HepG2 (cell line): Measurements from ENCODE around the gene COA3. TPM values are rescaled to one million over a fixed set of nuclear protein-coding genes. Genes with fewer than 3 reads are reported as not detected.

ENCODE experiments used
- DBP ChIP-seq: sonication (generic); formaldehyde crosslinking; IDR thresholded peaks from 2 replicates; pipeline ENCODE4 v1.4.0; 2020; ENCODE audit warnings: missing genetic modification reagents; ENCODE audit errors: not compliant biosample characterization
- EP300 ChIP-seq, 3 experiments: sonication (generic) in 1 of 3; formaldehyde crosslinking in 1 of 3; IDR thresholded peaks; 2 replicates each; pipeline versions ENCODE4 v1.5.1 to v1.6.1; 2011 to 2020; ENCODE audit warnings: low read depth in 2 of 3, low read length in 2 of 3, borderline replicate concordance in 1 of 3, improper control_type of control experiment in 1 of 3, mild to moderate bottlenecking in 1 of 3, missing genetic modification reagents in 1 of 3, moderate library complexity in 1 of 3
- FIP1L1 ChIP-seq: fragments of 200-400 bp; formaldehyde crosslinking; IDR thresholded peaks from 2 replicates; pipeline ENCODE4 v1.6.1; 2018; ENCODE audit warnings: low read depth, mild to moderate bottlenecking, low read length, moderate library complexity, borderline replicate concordance; ENCODE audit not compliant: insufficient read depth
- KIAA2018 ChIP-seq: sonication (generic); formaldehyde crosslinking; IDR thresholded peaks from 2 replicates; pipeline ENCODE4 v1.5.0; 2020; ENCODE audit warnings: mild to moderate bottlenecking, missing genetic modification reagents, borderline replicate concordance
- MTF1 ChIP-seq: sonication (generic); formaldehyde crosslinking; IDR thresholded peaks from 2 replicates; pipeline ENCODE4 v1.5.0; 2020; ENCODE audit warnings: missing genetic modification reagents
- RCOR2 ChIP-seq: IDR thresholded peaks from 2 replicates; pipeline ENCODE4 v1.6.1; 2016; ENCODE audit warnings: missing biosample characterization, missing genetic modification reagents
- SALL2 ChIP-seq: sonication (generic); formaldehyde crosslinking; IDR thresholded peaks from 2 replicates; pipeline ENCODE4 v1.8.1; 2023; ENCODE audit warnings: mild to moderate bottlenecking, missing genetic modification reagents, inconsistent platforms
- ZNF180 ChIP-seq: sonication (generic); formaldehyde crosslinking; IDR thresholded peaks from 2 replicates; pipeline ENCODE4 v1.4.0; 2020; ENCODE audit warnings: low read depth, missing genetic modification reagents, borderline replicate concordance
- ZNF326 ChIP-seq: sonication (generic); formaldehyde crosslinking; IDR thresholded peaks from 2 replicates; pipeline ENCODE4 v1.4.0; 2020; ENCODE audit warnings: missing genetic modification reagents, borderline replicate concordance
- ZNF616 ChIP-seq: sonication (generic); formaldehyde crosslinking; IDR thresholded peaks from 2 replicates; pipeline ENCODE4 v1.5.0; 2020; ENCODE audit warnings: low read depth, mild to moderate bottlenecking, missing genetic modification reagents
- polyA plus RNA-seq, 8 experiments: library from polyadenylated mRNA; depleted of rRNA in 3 of 8; stranded (reverse) in 7 of 8; unstranded in 1 of 8; fragments of >200 nt; fragmentation: Illumina TruSeq in 4 of 8; extraction: Trizol in 4 of 8; gene quantifications; 2 replicates each; pipeline versions ENCODE4 v1.2.1 to v1.2.3, GENCODE V29; 2011 to 2016; ENCODE audit warnings: low read depth in 4 of 8, missing spikeins in 1 of 8, mixed read lengths in 1 of 8; ENCODE audit not compliant: insufficient read depth in 1 of 8
- total RNA-seq, 5 experiments: library from RNA; depleted of rRNA; stranded (reverse); fragments of >200 nt; fragmentation: Illumina TruSeq; extraction: Trizol; gene quantifications; 2 replicates each; pipeline ENCODE4 v1.2.3, GENCODE V29; 2016; ENCODE audit warnings: low read depth in 1 of 5
- TF ChIP-seq, protein P1 (sequence below): sonication (generic); formaldehyde crosslinking; IDR thresholded peaks from 2 replicates; pipeline ENCODE4 v1.8.1; 2022; ENCODE audit warnings: mild to moderate bottlenecking, missing genetic modification reagents
- TF ChIP-seq, protein P2 (sequence below): sonication (generic); formaldehyde crosslinking; IDR thresholded peaks from 2 replicates; pipeline ENCODE4 v1.4.0; 2020; ENCODE audit warnings: missing genetic modification reagents, mild to moderate bottlenecking, borderline replicate concordance
- TF ChIP-seq, protein P3 (sequence below): sonication (generic); formaldehyde crosslinking; IDR thresholded peaks from 2 replicates; pipeline ENCODE4 v1.8.0; 2022; ENCODE audit warnings: mild to moderate bottlenecking, missing genetic modification reagents; ENCODE audit not compliant: insufficient replicate concordance

COA3 gene
- total and polyA plus RNA-seq, 2 of the 13 experiments (the other 11 are each of a cell fraction or from before 2014, with no cell fraction given) = 133 to 202 TPM

GRCh38 chr17:42773290-42774035, 25.0 kb downstream of the COA3 start, which contains the start of gene VPS25 (continued):
- TF ChIP-seq KIAA2018 (CRISPR knock-in tag) (no peak), SALL2 (CRISPR knock-in tag) (peak; percentile 84), ZNF180 (no peak), ZNF616 (CRISPR knock-in tag) (0 out of 2 replicates have a peak, but pooled peaks have one; percentile 65), RCOR2 (CRISPR knock-in tag) (no peak), MTF1 (CRISPR knock-in tag) (0 out of 2 replicates have a peak, but pooled peaks have one; percentile 40), EP300 (IDR thresholded peaks at IDR 0.05; ENCODE audit: low read depth in 2 of 2, low read length in 2 of 2) (peak; percentile 44 to 53; a peak in 2 of 4 replicates), EP300 (CRISPR knock-in tag; IDR thresholded peaks at IDR 0.05; ENCODE audit: borderline replicate concordance) (peak; percentile 63), ZNF326 (CRISPR knock-in tag) (no peak), FIP1L1 (0 out of 2 replicates have a peak, but pooled peaks have one; percentile 42), DBP (CRISPR knock-in tag) (no peak)
- TF ChIP-seq, protein P1, sequence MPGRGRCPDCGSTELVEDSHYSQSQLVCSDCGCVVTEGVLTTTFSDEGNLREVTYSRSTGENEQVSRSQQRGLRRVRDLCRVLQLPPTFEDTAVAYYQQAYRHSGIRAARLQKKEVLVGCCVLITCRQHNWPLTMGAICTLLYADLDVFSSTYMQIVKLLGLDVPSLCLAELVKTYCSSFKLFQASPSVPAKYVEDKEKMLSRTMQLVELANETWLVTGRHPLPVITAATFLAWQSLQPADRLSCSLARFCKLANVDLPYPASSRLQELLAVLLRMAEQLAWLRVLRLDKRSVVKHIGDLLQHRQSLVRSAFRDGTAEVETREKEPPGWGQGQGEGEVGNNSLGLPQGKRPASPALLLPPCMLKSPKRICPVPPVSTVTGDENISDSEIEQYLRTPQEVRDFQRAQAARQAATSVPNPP (CRISPR knock-in tag) = peak; percentile 73
- TF ChIP-seq, protein P2, sequence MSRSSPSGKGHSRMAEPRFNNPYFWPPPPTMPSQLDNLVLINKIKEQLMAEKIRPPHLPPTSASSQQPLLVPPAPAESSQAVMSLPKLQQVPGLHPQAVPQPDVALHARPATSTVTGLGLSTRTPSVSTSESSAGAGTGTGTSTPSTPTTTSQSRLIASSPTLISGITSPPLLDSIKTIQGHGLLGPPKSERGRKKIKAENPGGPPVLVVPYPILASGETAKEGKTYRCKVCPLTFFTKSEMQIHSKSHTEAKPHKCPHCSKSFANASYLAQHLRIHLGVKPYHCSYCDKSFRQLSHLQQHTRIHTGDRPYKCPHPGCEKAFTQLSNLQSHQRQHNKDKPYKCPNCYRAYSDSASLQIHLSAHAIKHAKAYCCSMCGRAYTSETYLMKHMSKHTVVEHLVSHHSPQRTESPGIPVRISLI (CRISPR knock-in tag) = peak; percentile 43; the same call in 1 of the 2 replicates
- TF ChIP-seq, protein P3, sequence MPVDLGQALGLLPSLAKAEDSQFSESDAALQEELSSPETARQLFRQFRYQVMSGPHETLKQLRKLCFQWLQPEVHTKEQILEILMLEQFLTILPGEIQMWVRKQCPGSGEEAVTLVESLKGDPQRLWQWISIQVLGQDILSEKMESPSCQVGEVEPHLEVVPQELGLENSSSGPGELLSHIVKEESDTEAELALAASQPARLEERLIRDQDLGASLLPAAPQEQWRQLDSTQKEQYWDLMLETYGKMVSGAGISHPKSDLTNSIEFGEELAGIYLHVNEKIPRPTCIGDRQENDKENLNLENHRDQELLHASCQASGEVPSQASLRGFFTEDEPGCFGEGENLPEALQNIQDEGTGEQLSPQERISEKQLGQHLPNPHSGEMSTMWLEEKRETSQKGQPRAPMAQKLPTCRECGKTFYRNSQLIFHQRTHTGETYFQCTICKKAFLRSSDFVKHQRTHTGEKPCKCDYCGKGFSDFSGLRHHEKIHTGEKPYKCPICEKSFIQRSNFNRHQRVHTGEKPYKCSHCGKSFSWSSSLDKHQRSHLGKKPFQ = peak; percentile 49
